Measurements from ENCODE around the gene TTC28. TPM values are rescaled to one million over a fixed set of nuclear protein-coding genes. Genes with fewer than 3 reads are reported as not detected.

Gene TTC28
- polyA plus RNA-seq, 1 donor from 2014 or later = 14.8 TPM

- Histone ChIP-seq H3K79me2 (replicated peaks; ENCODE audit: insufficient read depth, low read length) (no peaks in the 10 kb centered on the region), H3K36me3 (ENCODE audit: insufficient read depth, low read length) (no peaks in the 10 kb centered on the region), H3K4me2 (ENCODE audit: low read length) (no peak overlapping the region), H3K9me2 (ENCODE audit: insufficient read depth, low read length) (no peaks in the 10 kb centered on the region), H3F3A (ENCODE audit: insufficient read depth, low read length, poor library complexity, severe bottlenecking) (no peaks in the 10 kb centered on the region), H4K20me1 (ENCODE audit: insufficient read depth) (no peaks in the 10 kb centered on the region), H3K9me3 (ENCODE audit: low read length) (no peaks in the 10 kb centered on the region), H3K27me3 (ENCODE audit: insufficient read depth, low read depth, low read length) (no peaks in the 10 kb centered on the region), H3K27ac (ENCODE audit: low read length) (no peak overlapping the region), H3K9ac (ENCODE audit: low read length) (no peak overlapping the region), H3K4me3 (ENCODE audit: low read length) (no peak overlapping the region), H2AFZ (ENCODE audit: low read depth, low read length) (no peak overlapping the region)
- TF ChIP-seq CTCF (IDR thresholded peaks at IDR 0.05; ENCODE audit: poor library complexity, severe bottlenecking) = no peak
- no peak for TF ChIP-seq MXI1 (conservative IDR thresholded peaks at IDR 0.05; ENCODE audit: poor library complexity, severe bottlenecking)
- no peak for TF ChIP-seq EZH2 (IDR thresholded peaks at IDR 0.05; ENCODE audit: borderline replicate concordance, insufficient read depth, low read length, poor library complexity, severe bottlenecking)
- no peak for TF ChIP-seq EP300 (conservative IDR thresholded peaks at IDR 0.05; ENCODE audit: poor library complexity, severe bottlenecking)
- TF ChIP-seq POLR2AphosphoS5 (IDR thresholded peaks at IDR 0.05) = no peak
- no peak for TF ChIP-seq TAF1 (IDR thresholded peaks at IDR 0.05; ENCODE audit: low read depth)
- no peak for TF ChIP-seq RAD21 (conservative IDR thresholded peaks at IDR 0.05)
- TF ChIP-seq SMC3 (conservative IDR thresholded peaks at IDR 0.05; ENCODE audit: poor library complexity) = no peak
- TF ChIP-seq REST (IDR thresholded peaks at IDR 0.05; ENCODE audit: borderline replicate concordance) = no peak
These were observed 496.4 kb downstream of the TTC28 start for GRCh38 chr22:28183078-28183860.

GRCh38 chr22:28180804-28181731 is 498.6 kb downstream of the TTC28 start:
- Histone ChIP-seq H3K9me3 (ENCODE audit: low read length) (no peaks in the 10 kb centered on the region), H3K79me2 (replicated peaks; ENCODE audit: insufficient read depth, low read length) (no peaks in the 10 kb centered on the region), H3K9ac (ENCODE audit: low read length) (peak overlapping the region; percentile 3), H2AFZ (ENCODE audit: low read depth, low read length) (no peak overlapping the region), H3K27ac (ENCODE audit: low read length) (peak overlapping the region; percentile 33), H3F3A (ENCODE audit: insufficient read depth, low read length, poor library complexity, severe bottlenecking) (no peaks in the 10 kb centered on the region), H3K27me3 (ENCODE audit: insufficient read depth, low read depth, low read length) (no peaks in the 10 kb centered on the region), H3K36me3 (ENCODE audit: insufficient read depth, low read length) (no peaks in the 10 kb centered on the region), H4K20me1 (ENCODE audit: insufficient read depth) (no peaks in the 10 kb centered on the region), H3K9me2 (ENCODE audit: insufficient read depth, low read length) (no peaks in the 10 kb centered on the region), H3K4me3 (ENCODE audit: low read length) (peak overlapping the region; percentile 26), H3K4me2 (ENCODE audit: low read length) (peak overlapping the region; percentile 47)
- no peak for TF ChIP-seq SMC3 (conservative IDR thresholded peaks at IDR 0.05; ENCODE audit: poor library complexity)
- TF ChIP-seq RAD21 (conservative IDR thresholded peaks at IDR 0.05) = no peak
- no peak for TF ChIP-seq MXI1 (conservative IDR thresholded peaks at IDR 0.05; ENCODE audit: poor library complexity, severe bottlenecking)
- TF ChIP-seq REST (IDR thresholded peaks at IDR 0.05; ENCODE audit: borderline replicate concordance) = no peak
- no peak for TF ChIP-seq CTCF (IDR thresholded peaks at IDR 0.05; ENCODE audit: poor library complexity, severe bottlenecking)
- TF ChIP-seq TAF1 (IDR thresholded peaks at IDR 0.05; ENCODE audit: low read depth) = no peak

Data from neural cell (in vitro differentiated cells).